ENCODE measurements around the gene NAALADL2. TPM values are rescaled to one million over a fixed set of nuclear protein-coding genes. Genes with fewer than 3 reads are reported as not detected.
A peak's percentile ranks its signal among the peaks of the same experiment; 100 is the strongest.

NAALADL2 gene
- total RNA-seq, 1 experiment from 2014 or later, result 12.8 TPM

DNA sequence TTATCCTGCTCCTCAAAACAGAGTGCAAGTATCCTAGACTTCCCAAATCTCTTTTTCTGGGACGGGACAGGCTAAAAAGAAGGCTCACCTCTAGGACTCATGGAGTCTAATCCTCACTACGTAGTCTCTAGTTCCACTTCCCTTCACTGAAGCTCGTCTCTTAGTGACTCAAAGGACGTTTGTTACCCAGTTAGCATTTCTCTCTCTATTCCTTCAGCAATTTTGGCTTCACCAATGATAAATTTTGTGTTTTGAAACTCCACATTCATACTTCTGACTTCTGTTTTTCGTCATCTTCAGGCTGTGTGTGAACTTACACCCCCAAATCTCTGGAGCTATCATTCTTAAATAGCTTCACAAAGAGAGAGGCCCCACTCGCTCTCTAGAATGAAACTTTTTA, 627.1 kb downstream of the NAALADL2 start:
- intact Hi-C loops (cut with micrococcal nuclease; ENCODE audit: unreplicated experiment), result no loop called here
- Histone ChIP-seq H3K4me2 (no peak overlapping the region), H3K9me3 (ENCODE audit: insufficient read depth, low read depth) (peaks cover 4% of the 10 kb centered on the region; the same call in 1 of the 2 replicates), H3F3A (ENCODE audit: insufficient read depth, low read depth) (no peaks in the 10 kb centered on the region), H3K36me3 (ENCODE audit: low read depth) (no peaks in the 10 kb centered on the region), H3K4me1 (replicated peaks; ENCODE audit: insufficient read depth) (no peaks in the 10 kb centered on the region), H4K20me1 (ENCODE audit: insufficient read depth) (no peaks in the 10 kb centered on the region), H2AFZ (peak overlapping the region; percentile 30; the same call in 1 of the 2 replicates), H3K9me2 (ENCODE audit: insufficient read depth) (no peaks in the 10 kb centered on the region; the same call in 1 of the 2 replicates), H3K4me3 (no peak overlapping the region), H3K27me3 (ENCODE audit: insufficient read depth, low read depth) (no peaks in the 10 kb centered on the region), H3K79me2 (ENCODE audit: low read depth) (no peaks in the 10 kb centered on the region), H3K27ac (no peak overlapping the region)
- ChIA-PET POLR2A (ENCODE audit: unreplicated experiment) (no interaction called here), CTCF (no interaction called here)
- no TSS peak for BruUV-seq (replicated peaks)
- no peak for DNase-seq
- TF ChIP-seq EZH2 (IDR thresholded peaks at IDR 0.05; ENCODE audit: low read depth), result no peak
- TF ChIP-seq CTCF (conservative IDR thresholded peaks at IDR 0.05), result no peak

- TF ChIP-seq EZH2 (IDR thresholded peaks at IDR 0.05; ENCODE audit: low read depth) (no peak), CTCF (conservative IDR thresholded peaks at IDR 0.05) (no peak)
Observed at GRCh38 chr3:175489406-175489805, 630.3 kb downstream of the NAALADL2 start.

DNA sequence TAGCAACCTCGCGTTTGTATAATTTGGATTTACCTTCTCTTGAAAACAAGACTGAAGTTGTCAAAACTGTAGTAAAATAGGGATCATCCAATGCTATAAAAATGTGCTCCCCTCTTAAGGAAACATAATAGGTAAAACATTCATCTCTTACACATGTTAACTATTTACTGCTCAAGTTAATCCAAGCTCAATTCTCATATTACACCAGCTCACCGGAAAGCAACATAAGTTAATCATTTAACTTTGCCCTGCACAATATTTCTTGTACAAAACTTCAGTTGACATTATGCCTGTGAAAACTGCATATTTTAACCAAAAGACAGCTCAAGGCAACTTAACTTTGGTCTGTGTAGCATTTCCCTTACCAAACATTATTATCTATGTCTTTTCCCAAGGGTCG, 634.2 kb downstream of the NAALADL2 start:
- Histone ChIP-seq H3K36me3 (ENCODE audit: low read depth) (no peaks in the 10 kb centered on the region), H3K9me2 (ENCODE audit: insufficient read depth) (no peaks in the 10 kb centered on the region; the same call in 1 of the 2 replicates), H3F3A (ENCODE audit: insufficient read depth, low read depth) (no peaks in the 10 kb centered on the region), H3K27ac (no peak overlapping the region), H2AFZ (no peak overlapping the region), H4K20me1 (ENCODE audit: insufficient read depth) (no peaks in the 10 kb centered on the region), H3K27me3 (ENCODE audit: insufficient read depth, low read depth) (no peaks in the 10 kb centered on the region), H3K9me3 (ENCODE audit: insufficient read depth, low read depth) (no peaks in the 10 kb centered on the region), H3K79me2 (ENCODE audit: low read depth) (no peaks in the 10 kb centered on the region), H3K4me3 (no peak overlapping the region), H3K4me2 (no peak overlapping the region), H3K4me1 (replicated peaks; ENCODE audit: insufficient read depth) (no peaks in the 10 kb centered on the region)
- intact Hi-C loops (cut with micrococcal nuclease; ENCODE audit: unreplicated experiment), result no loop called here
- TF ChIP-seq EZH2 (IDR thresholded peaks at IDR 0.05; ENCODE audit: low read depth), result no peak
- TF ChIP-seq CTCF (conservative IDR thresholded peaks at IDR 0.05), result no peak
- no peak for DNase-seq
- ChIA-PET CTCF (no interaction called here), POLR2A (ENCODE audit: unreplicated experiment) (no interaction called here)
- BruUV-seq (replicated peaks), result no TSS peak

More at GRCh38 chr3:175489406-175489805, 630.3 kb downstream of the NAALADL2 start:
- no peaks in the 10 kb centered on the region for H4K20me1 ChIP-seq (ENCODE audit: insufficient read depth)
- H3K27ac ChIP-seq, result no peak overlapping the region
- H3K27me3 ChIP-seq (ENCODE audit: insufficient read depth, low read depth), result no peaks in the 10 kb centered on the region
- H3K4me1 ChIP-seq (replicated peaks; ENCODE audit: insufficient read depth), result no peaks in the 10 kb centered on the region
- no peaks in the 10 kb centered on the region; the same call in 1 of the 2 replicates for H3K9me2 ChIP-seq (ENCODE audit: insufficient read depth)
- H3K9me3 ChIP-seq (ENCODE audit: insufficient read depth, low read depth), result peaks cover 4% of the 10 kb centered on the region; the same call in 1 of the 2 replicates
- H2AFZ ChIP-seq, result no peak overlapping the region
- H3K79me2 ChIP-seq (ENCODE audit: low read depth), result no peaks in the 10 kb centered on the region
- intact Hi-C loops (cut with micrococcal nuclease; ENCODE audit: unreplicated experiment), result no loop called here
- no peak overlapping the region for H3K4me2 ChIP-seq
- CTCF ChIA-PET, result no interaction called here
- POLR2A ChIA-PET (ENCODE audit: unreplicated experiment), result no interaction called here
- no peak for DNase-seq
- no peaks in the 10 kb centered on the region for H3F3A ChIP-seq (ENCODE audit: insufficient read depth, low read depth)
- BruUV-seq (replicated peaks), result no TSS peak
- H3K36me3 ChIP-seq (ENCODE audit: low read depth), result no peaks in the 10 kb centered on the region
- no peak overlapping the region for H3K4me3 ChIP-seq
